Measurements from ENCODE around the gene KSR2. TPM values are rescaled to one million over a fixed set of nuclear protein-coding genes. Genes with fewer than 3 reads are reported as not detected.

KSR2 gene
- total RNA-seq, 1 experiment from 2014 or later, result 0.15 TPM

DNA sequence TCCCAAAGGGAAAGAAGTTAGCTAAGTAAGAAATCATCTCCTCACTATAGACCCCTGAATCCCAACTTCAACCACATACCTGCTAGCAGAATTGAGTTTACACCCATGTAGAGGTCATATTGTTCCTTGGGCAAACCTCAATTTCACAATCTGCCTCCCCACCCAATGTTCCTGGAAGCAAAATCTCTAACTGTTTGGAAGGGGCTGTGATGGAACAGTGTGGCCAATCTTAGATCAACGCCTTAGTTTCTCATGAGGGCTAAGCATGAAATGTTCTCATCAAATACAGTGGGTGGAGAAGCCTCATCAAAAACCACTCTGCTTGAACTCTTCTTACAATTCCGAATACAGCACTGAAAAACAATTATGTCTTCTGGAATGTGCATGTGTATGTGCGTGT lies 323.3 kb downstream of the KSR2 start:
- BruUV-seq (replicated peaks), result no TSS peak
- DNase-seq (ENCODE audit: low read depth, low spot score), result no peak
- Histone ChIP-seq H3K9me3 (ENCODE audit: control insufficient read depth, insufficient read depth, low read depth, low read length) (no peaks in the 10 kb centered on the region), H3K4me3 (ENCODE audit: low read depth in 2 of 2, low read length in 2 of 2) (no peak overlapping the region), H3K27me3 (ENCODE audit: control insufficient read depth, insufficient read depth, low read length) (peaks cover 6% of the 10 kb centered on the region), H3K27ac (ENCODE audit: low read length) (no peak overlapping the region), H3K36me3 (ENCODE audit: control insufficient read depth, insufficient read depth, low read length) (no peaks in the 10 kb centered on the region), H3K4me1 (ENCODE audit: control insufficient read depth, insufficient read depth, low read length) (no peaks in the 10 kb centered on the region)
- in situ Hi-C loops (cut with HindIII; ENCODE audit: low pct_unique_long_range_greater_than_20kb, low sequenced_read_pairs) (no loop called here), intact Hi-C loops (cut with micrococcal nuclease; ENCODE audit: unreplicated experiment) (no loop called here)
- no peak for TF ChIP-seq POLR2AphosphoS5 (IDR thresholded peaks at IDR 0.05; ENCODE audit: low read depth, low read length)
- TF ChIP-seq REST (IDR thresholded peaks at IDR 0.05; ENCODE audit: insufficient read depth in 1 of 2, low read depth in 2 of 2, low read length in 1 of 2), result no peak
- no peak for TF ChIP-seq CTCF (IDR thresholded peaks at IDR 0.05)
- no peak for TF ChIP-seq SIN3A (IDR thresholded peaks at IDR 0.05; ENCODE audit: borderline replicate concordance, insufficient read depth, low read depth, low read length)
- TF ChIP-seq TCF7L2 (IDR thresholded peaks at IDR 0.05; ENCODE audit: low read depth, low read length), result no peak
- ChIA-PET POLR2A (no interaction called here), CTCF (no interaction called here)
- no peak for ATAC-seq

- H3K4me1 ChIP-seq (ENCODE audit: control insufficient read depth, insufficient read depth, low read length), result no peaks in the 10 kb centered on the region
- ChIA-PET POLR2A (no interaction called here), CTCF (no interaction called here)
- DNase-seq (ENCODE audit: low read depth, low spot score) (no peak), ATAC-seq (no peak)
- H3K36me3 ChIP-seq (ENCODE audit: control insufficient read depth, insufficient read depth, low read length), result no peaks in the 10 kb centered on the region
- no TSS peak for BruUV-seq (replicated peaks)
- H3K4me3 ChIP-seq (ENCODE audit: low read depth in 2 of 2, low read length in 2 of 2), result no peak overlapping the region
- H3K27me3 ChIP-seq (ENCODE audit: control insufficient read depth, insufficient read depth, low read length), result peaks cover 6% of the 10 kb centered on the region
- no peaks in the 10 kb centered on the region for H3K9me3 ChIP-seq (ENCODE audit: control insufficient read depth, insufficient read depth, low read depth, low read length)
- intact Hi-C loops (cut with micrococcal nuclease; ENCODE audit: unreplicated experiment), result no loop called here
- H3K27ac ChIP-seq (ENCODE audit: low read length), result no peak overlapping the region
- in situ Hi-C loops (cut with HindIII; ENCODE audit: low pct_unique_long_range_greater_than_20kb, low sequenced_read_pairs), result no loop called here
- no peak for TF ChIP-seq SIN3A (IDR thresholded peaks at IDR 0.05; ENCODE audit: borderline replicate concordance, insufficient read depth, low read depth, low read length)
- TF ChIP-seq CTCF (IDR thresholded peaks at IDR 0.05), result no peak
- no peak for TF ChIP-seq POLR2AphosphoS5 (IDR thresholded peaks at IDR 0.05; ENCODE audit: low read depth, low read length)
- no peak for TF ChIP-seq TCF7L2 (IDR thresholded peaks at IDR 0.05; ENCODE audit: low read depth, low read length)
- TF ChIP-seq REST (IDR thresholded peaks at IDR 0.05; ENCODE audit: insufficient read depth in 1 of 2, low read depth in 2 of 2, low read length in 1 of 2), result no peak
These were observed 324.8 kb downstream of the KSR2 start for GRCh38 chr12:117643971-117644370.
